Sigmoid colon (tissue), 4 donors: ENCODE data around the gene SUMO2.
"Not testable (repeated sequence)": the region's sequence is repeated elsewhere in the genome, so short reads cannot be mapped to it uniquely, and the experiment has no call there.

Experiments used
- CTCF ChIP-seq, 4 experiments: fragments of 450-650 bp in 3 of 4; fragments of 200-600 bp in 1 of 4; IDR thresholded peaks; one replicate each; pipeline ENCODE4 v1.5.1; 2016 to 2019; ENCODE audit warnings: antibody characterized with exemption in 4 of 4, mild to moderate bottlenecking in 3 of 4, moderate library complexity in 2 of 4
- EP300 ChIP-seq, 4 donors: sonication (generic); formaldehyde crosslinking; IDR thresholded peaks; one replicate each; pipeline ENCODE4 v1.6.1; 2017; ENCODE audit warnings: antibody characterized with exemption in 4 of 4
- POLR2A ChIP-seq, 2 donors: fragments of 450-650 bp; IDR thresholded peaks; one replicate each; pipeline ENCODE4 v1.6.1; 2016; ENCODE audit warnings: antibody characterized with exemption in 2 of 2, mild to moderate bottlenecking in 2 of 2, moderate library complexity in 2 of 2

- not testable (repeated sequence) for TF ChIP-seq CTCF, POLR2A, EP300 (IDR thresholded peaks at IDR 0.05)
Observed at GRCh38 chr17:75127936-75128335, 54.8 kb downstream of the SUMO2 start.
